ENCODE measurements around the gene GRM4.

GRM4 gene

GRCh38 chr6:34062815-34063214, 83.1 kb downstream of the GRM4 start:
- no peak for DNase-seq (ENCODE audit: low read depth)

GRCh38 chr6:34062156-34062555, 83.7 kb downstream of the GRM4 start:
- no peak for DNase-seq (ENCODE audit: low read depth)

GRCh38 chr6:34061348-34061747, 84.5 kb downstream of the GRM4 start:
- no peak for DNase-seq (ENCODE audit: low read depth)

GRCh38 chr6:34059914-34060313, 86.0 kb downstream of the GRM4 start:
- DNase-seq (ENCODE audit: low read depth): no peak

- no peak for DNase-seq (ENCODE audit: low read depth)
These were observed 86.7 kb downstream of the GRM4 start for GRCh38 chr6:34059136-34059731.

- no peak for DNase-seq (ENCODE audit: low read depth)
These were observed 88.1 kb downstream of the GRM4 start for GRCh38 chr6:34057790-34058189.

GRCh38 chr6:34057191-34057590, 88.7 kb downstream of the GRM4 start:
- DNase-seq (ENCODE audit: low read depth): no peak

- no peak for DNase-seq (ENCODE audit: low read depth)
These were observed 89.4 kb downstream of the GRM4 start for GRCh38 chr6:34056305-34057108.

GRCh38 chr6:34055223-34055933, 90.5 kb downstream of the GRM4 start:
- peak; percentile 27 for DNase-seq (ENCODE audit: low read depth)

- no peak for DNase-seq (ENCODE audit: low read depth)
These were observed 92.2 kb downstream of the GRM4 start for GRCh38 chr6:34053721-34054120.

GRCh38 chr6:34052918-34053608, 92.8 kb downstream of the GRM4 start:
- DNase-seq (ENCODE audit: low read depth): no peak

GRCh38 chr6:34052071-34052825, 93.6 kb downstream of the GRM4 start:
- DNase-seq (ENCODE audit: low read depth): no peak

- no peak for DNase-seq (ENCODE audit: low read depth)
These were observed 94.5 kb downstream of the GRM4 start for GRCh38 chr6:34051331-34051919.

GRCh38 chr6:34050691-34051090, 95.2 kb downstream of the GRM4 start:
- no peak for DNase-seq (ENCODE audit: low read depth)

GRCh38 chr6:34049395-34050342, 96.2 kb downstream of the GRM4 start:
- no peak for DNase-seq (ENCODE audit: low read depth)

- DNase-seq (ENCODE audit: low read depth): no peak
These were observed 97.7 kb downstream of the GRM4 start for GRCh38 chr6:34047913-34048867.

- no peak for DNase-seq (ENCODE audit: low read depth)
These were observed 99.3 kb downstream of the GRM4 start for GRCh38 chr6:34046617-34047016.

GRCh38 chr6:34045771-34046170, 100.1 kb downstream of the GRM4 start:
- no peak for DNase-seq (ENCODE audit: low read depth)
